ENCODE data around the gene AFF2. TPM values are rescaled to one million over a fixed set of nuclear protein-coding genes. Genes with fewer than 3 reads are reported as not detected.

Gene AFF2
- polyA plus RNA-seq, 1 experiment, result not detected

DNA sequence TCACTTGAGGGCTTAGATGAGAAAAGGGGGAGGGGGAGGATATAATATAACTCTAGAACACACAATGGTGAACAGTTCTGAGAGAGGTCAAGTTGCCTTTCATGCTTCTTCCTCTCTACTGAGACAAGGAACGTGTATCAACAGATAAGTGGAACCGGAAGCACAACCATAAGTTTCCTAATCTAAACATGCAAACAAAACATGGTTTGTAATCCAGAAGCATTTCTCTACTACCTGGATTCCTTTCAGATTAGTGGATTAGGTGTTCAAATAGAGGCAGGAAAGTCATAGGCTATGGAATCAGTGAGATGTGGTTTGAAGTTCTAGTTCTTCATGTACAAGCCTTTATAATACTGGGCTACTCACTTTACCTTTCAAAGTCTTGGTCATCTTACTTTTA lies 544.1 kb downstream of the AFF2 start:
- DNase-seq (ENCODE audit: low read depth), result no peak
- CTCF ChIA-PET, result no interaction called here
- TF ChIP-seq, protein P1, sequence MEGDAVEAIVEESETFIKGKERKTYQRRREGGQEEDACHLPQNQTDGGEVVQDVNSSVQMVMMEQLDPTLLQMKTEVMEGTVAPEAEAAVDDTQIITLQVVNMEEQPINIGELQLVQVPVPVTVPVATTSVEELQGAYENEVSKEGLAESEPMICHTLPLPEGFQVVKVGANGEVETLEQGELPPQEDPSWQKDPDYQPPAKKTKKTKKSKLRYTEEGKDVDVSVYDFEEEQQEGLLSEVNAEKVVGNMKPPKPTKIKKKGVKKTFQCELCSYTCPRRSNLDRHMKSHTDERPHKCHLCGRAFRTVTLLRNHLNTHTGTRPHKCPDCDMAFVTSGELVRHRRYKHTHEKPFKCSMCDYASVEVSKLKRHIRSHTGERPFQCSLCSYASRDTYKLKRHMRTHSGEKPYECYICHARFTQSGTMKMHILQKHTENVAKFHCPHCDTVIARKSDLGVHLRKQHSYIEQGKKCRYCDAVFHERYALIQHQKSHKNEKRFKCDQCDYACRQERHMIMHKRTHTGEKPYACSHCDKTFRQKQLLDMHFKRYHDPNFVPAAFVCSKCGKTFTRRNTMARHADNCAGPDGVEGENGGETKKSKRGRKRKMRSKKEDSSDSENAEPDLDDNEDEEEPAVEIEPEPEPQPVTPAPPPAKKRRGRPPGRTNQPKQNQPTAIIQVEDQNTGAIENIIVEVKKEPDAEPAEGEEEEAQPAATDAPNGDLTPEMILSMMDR (IDR thresholded peaks at IDR 0.05; ENCODE audit: insufficient read depth, low read depth, low read length), result no peak

DNA sequence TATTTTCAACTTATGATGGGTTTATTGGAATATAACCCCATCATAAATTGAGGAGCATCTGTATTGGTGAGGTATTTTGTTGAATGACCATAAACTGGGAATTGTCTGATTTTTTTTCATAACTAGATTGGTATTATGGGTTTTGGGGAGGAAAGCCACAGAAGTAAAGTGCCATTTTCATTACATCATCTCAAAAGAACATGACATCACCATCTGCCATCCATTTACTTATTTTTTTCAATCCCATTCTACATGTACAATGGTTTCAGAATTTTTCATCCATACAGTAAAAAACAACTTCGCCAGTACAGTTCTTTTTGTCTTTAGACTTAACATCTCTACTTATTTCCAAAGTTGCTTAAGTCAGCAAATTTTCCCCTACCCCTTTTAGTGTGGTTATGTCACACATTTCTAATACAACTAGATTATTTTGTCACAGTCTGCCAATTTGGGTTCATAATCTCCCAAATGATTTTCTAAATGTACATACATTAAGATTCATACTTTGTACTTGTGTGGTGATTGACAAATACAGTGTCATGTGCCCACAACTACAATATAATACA lies 545.3 kb downstream of the AFF2 start:
- Histone ChIP-seq H3K36me3 (ENCODE audit: control insufficient read depth, insufficient read depth, low read length) (no peaks in the 10 kb centered on the region), H3K27me3 (ENCODE audit: control insufficient read depth, insufficient read depth, low read length) (no peaks in the 10 kb centered on the region), H3K4me3 (ENCODE audit: low read depth, low read length) (no peak overlapping the region)
- POLR2A ChIA-PET, result no interaction called here
- CTCF ChIA-PET, result interaction anchor here (0.5 kb wide), 1 partner anchor 389 kb away, joined by 3 read pairs; no protein-coding TSS in a partner anchor
- TF ChIP-seq, protein P1 (IDR thresholded peaks at IDR 0.05; ENCODE audit: insufficient read depth, low read depth, low read length), result no peak
- no peak for DNase-seq (ENCODE audit: low read depth)

More for the DNA sequence above, 544.1 kb downstream of the AFF2 start:
- POLR2A ChIA-PET, result no interaction called here
- Histone ChIP-seq H3K27me3 (ENCODE audit: control insufficient read depth, insufficient read depth, low read length) (no peaks in the 10 kb centered on the region), H3K4me3 (ENCODE audit: low read depth, low read length) (no peak overlapping the region), H3K36me3 (ENCODE audit: control insufficient read depth, insufficient read depth, low read length) (no peaks in the 10 kb centered on the region)

Small RNA genes lying within 50 kb of the gene (small RNA-seq; reads per million reads assigned to genes)
- not detected for gene RN7SKP267 (ENCODE audit: insufficient read length, low read depth, low replicate concordance)
